Raji (cell line): ENCODE results near the gene GAK.

Source experiments
- POLR2A ChIP-seq: IDR thresholded peaks from 2 replicates; pipeline ENCODE4 v1.6.1; 2011; ENCODE audit warnings: low read depth, low read length, control low read depth; ENCODE audit not compliant: insufficient read depth

Gene GAK

GRCh38 chr4:832536-832935 lies 99.6 kb downstream of the GAK start:
- no peak for TF ChIP-seq POLR2A

GRCh38 chr4:832108-832507 lies 100.0 kb downstream of the GAK start:
- no peak for TF ChIP-seq POLR2A

- TF ChIP-seq POLR2A, result no peak
These were observed 100.7 kb downstream of the GAK start for GRCh38 chr4:831483-831805.

- no peak for TF ChIP-seq POLR2A
These were observed 101.3 kb downstream of the GAK start for GRCh38 chr4:830601-831482.

- TF ChIP-seq POLR2A, result no peak
These were observed 102.1 kb downstream of the GAK start for GRCh38 chr4:829761-830600.

GRCh38 chr4:829291-829690 lies 102.8 kb downstream of the GAK start:
- TF ChIP-seq POLR2A, result no peak

- TF ChIP-seq POLR2A, result no peak
These were observed 103.4 kb downstream of the GAK start for GRCh38 chr4:828641-829271.

GRCh38 chr4:827209-828081 lies 104.7 kb downstream of the GAK start:
- TF ChIP-seq POLR2A, result no peak

- no peak for TF ChIP-seq POLR2A
These were observed 105.5 kb downstream of the GAK start for GRCh38 chr4:826508-827208.

- no peak for TF ChIP-seq POLR2A
These were observed 106.2 kb downstream of the GAK start, which contains the start of gene CPLX1 for GRCh38 chr4:825971-826330. Gene CPLX1, minus strand, starts transcription at chr4:826129. Its CDS starts 1,607 bp downstream, at chr4:824522.

GRCh38 chr4:825063-825970 lies 106.8 kb downstream of the GAK start:
- no peak for TF ChIP-seq POLR2A

GRCh38 chr4:824461-825062 lies 107.6 kb downstream of the GAK start:
- no peak for TF ChIP-seq POLR2A
